PC-9 (cell line): Measurements from ENCODE around the gene GMEB2.

ENCODE experiments used
- CTCF ChIP-seq: fragments of 200-600 bp; sonication (generic); conservative IDR thresholded peaks from 2 replicates; pipeline ENCODE4 v1.6.1; 2017; ENCODE audit warnings: mixed run types, antibody characterized with exemption, mild to moderate bottlenecking, moderate library complexity
- EZH2 ChIP-seq: fragments of 200-600 bp; sonication (generic); IDR thresholded peaks from 2 replicates; pipeline ENCODE4 v1.8.0; 2017; ENCODE audit warnings: antibody characterized with exemption, low read depth

GRCh38 chr20:63599396-63600050 lies 27.4 kb downstream of the GMEB2 start:
- TF ChIP-seq CTCF (no peak), EZH2 (no peak)
